GM19395 (cell line): ENCODE measurements around the gene KRTAP2-2.
"Not testable (repeated sequence)": the region's sequence is repeated elsewhere in the genome, so short reads cannot be mapped to it uniquely, and the experiment has no call there.

Experiments
- ATAC-seq: cut with Tn5 transposase; IDR thresholded peaks from one replicate; pipeline ENCODE4 v1.9.1; 2021; ENCODE audit warnings: mild to moderate bottlenecking, moderate library complexity; ENCODE audit not compliant: unreplicated experiment

Gene KRTAP2-2

GRCh38 chr17:41065016-41065689 lies 10.1 kb upstream of the KRTAP2-2 start:
- ATAC-seq, result not testable (repeated sequence)

- no peak for ATAC-seq
These were observed 9.3 kb upstream of the KRTAP2-2 start for GRCh38 chr17:41064301-41064700.

DNA sequence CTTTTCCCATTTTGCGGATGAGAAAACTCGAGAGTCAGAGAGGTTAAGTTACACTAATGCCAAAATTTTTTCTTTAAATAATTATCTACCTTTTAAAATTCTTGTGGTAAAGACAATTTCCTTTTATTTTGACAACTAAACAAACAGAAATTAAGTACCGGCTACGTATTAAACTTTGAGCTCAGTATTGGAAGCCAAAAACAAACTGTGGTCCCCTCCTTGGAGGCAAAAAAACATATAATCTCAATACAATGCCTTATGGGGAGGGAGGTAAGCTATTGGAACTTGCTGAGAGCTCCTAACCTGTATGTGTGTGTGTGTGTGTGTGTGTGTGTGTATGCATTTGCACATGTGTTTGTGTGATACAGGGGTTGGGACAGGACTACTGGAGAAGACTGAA lies 8.4 kb upstream of the KRTAP2-2 start:
- no peak for ATAC-seq

DNA sequence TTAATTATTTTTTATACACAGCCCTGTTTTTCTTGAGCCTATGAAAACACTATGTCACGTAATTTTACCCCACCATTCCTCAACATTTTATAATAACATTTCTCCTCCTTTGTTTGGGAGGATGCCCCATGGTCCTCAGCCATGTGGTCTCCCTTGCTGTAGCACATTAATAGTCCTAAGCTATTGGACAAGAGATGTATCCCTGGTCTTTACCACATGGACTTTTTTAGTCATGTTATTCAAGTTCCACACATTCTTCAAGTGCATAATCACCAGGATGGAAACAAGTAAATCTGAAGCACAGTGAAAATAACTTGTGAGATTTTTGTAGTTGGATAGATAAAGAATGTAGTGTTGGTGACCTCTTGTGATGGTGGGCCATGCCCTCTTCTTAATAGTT lies 6.9 kb upstream of the KRTAP2-2 start:
- no peak for ATAC-seq

DNA sequence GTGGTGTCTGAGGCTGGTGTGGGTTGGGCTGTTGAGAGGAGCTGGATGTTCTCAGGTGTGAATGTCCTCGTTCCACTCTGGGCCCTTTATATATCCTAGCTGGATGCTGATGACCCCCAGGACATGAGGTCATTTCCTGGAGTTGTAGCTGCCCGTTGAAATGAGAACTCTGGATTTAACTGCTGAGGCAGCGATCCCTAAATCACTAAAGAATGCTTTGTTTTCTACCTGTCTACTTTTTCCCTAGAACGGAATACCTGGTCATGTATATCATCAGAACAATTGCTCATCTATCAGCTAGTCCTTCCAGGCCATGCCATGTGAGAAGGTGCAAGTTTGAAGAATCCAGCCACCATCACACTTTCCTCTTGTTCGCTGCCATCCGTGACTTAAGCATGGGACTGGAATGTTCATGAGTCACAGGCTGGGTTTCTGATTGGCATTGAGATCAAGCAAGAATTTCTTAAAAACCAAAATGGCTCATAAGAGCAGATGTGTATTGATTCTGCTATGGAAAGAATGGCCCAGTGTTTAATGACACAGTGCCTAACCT lies 5.1 kb upstream of the KRTAP2-2 start, which contains the start of gene KRTAP2-3:
Gene KRTAP2-3 (minus strand): TSS at position 63 of the 553 bp plus-strand sequence. CDS start 64 bp downstream, outside the sequence.
- ATAC-seq, result no peak

- ATAC-seq, result not testable (repeated sequence)
These were observed 4.4 kb upstream of the KRTAP2-2 start for GRCh38 chr17:41059276-41060051.

GRCh38 chr17:41058741-41059140 lies 3.7 kb upstream of the KRTAP2-2 start:
- no peak for ATAC-seq

GRCh38 chr17:41057547-41057946 lies 2.5 kb upstream of the KRTAP2-2 start:
- ATAC-seq, result no peak

DNA sequence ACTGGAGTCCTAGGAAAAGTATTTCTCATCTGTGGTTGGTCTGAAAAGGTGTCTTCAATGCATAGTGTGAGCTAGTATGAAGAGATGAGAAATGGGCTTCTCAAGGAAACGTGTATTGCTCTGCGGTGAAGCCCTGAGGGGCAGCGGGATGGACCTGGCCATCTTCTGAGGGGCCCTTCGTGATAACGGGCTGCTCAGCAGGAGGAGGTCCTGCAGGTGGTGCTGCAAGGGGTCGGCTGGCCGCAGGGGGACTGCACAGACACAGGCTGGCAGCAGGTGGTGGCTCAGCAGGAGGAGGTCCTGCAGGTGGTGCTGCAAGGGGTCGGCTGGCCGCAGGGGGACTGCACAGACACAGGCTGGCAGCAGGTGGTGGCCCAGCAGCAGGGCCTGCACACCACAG lies 474 bp downstream of the KRTAP2-2 start:
- not testable (repeated sequence) for ATAC-seq

GRCh38 chr17:41054025-41054424 lies 1.0 kb downstream of the KRTAP2-2 start:
- ATAC-seq, result no peak

- ATAC-seq, result no peak
These were observed 2.5 kb downstream of the KRTAP2-2 start for GRCh38 chr17:41052566-41052965.

DNA sequence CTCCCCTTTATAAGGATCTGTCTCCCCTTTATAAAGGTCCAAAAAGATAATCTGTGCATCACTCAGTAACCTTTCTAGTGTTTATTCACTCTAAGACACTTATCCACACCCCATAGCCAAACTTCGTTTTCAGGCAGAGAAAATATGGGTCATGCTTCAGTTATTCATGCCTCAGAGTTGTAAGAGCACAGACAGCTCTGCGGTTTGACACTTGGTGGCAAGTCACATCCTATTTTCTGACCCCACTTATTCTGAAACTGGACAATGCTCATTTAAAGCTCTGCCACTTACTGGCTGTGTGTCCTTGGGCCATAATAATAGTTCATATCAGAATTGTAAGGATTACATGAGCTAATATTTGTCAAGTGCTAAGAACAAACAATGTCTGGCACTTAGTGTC lies 5.9 kb downstream of the KRTAP2-2 start:
- no peak for ATAC-seq

GRCh38 chr17:41048441-41048840 lies 6.6 kb downstream of the KRTAP2-2 start:
- ATAC-seq, result no peak

GRCh38 chr17:41046735-41047465 lies 8.1 kb downstream of the KRTAP2-2 start, which contains the start of gene KRTAP2-1:
KRTAP2-1 (minus strand) TSS chr17:41047316; CDS start chr17:41047267, 49 bp downstream.
- not testable (repeated sequence) for ATAC-seq

DNA sequence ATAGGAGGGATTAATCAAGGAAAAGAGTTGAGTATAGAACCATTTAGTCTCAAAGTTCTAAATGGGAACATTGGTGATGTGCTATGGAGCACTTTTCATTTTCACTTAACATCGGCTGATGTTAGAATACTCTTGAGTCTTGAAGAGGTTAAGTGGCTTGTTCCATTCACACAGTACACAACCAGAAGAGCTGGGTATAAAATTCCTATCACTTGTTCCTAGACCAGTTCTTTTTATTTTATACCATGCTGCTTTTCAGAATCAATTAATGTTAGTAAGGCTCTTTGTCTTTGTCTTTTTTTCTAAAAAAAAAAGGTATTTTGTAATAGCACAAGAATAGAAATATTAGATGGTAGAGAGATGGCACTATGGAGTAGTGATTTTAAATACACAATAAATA lies 12.1 kb downstream of the KRTAP2-2 start:
- no peak for ATAC-seq

DNA sequence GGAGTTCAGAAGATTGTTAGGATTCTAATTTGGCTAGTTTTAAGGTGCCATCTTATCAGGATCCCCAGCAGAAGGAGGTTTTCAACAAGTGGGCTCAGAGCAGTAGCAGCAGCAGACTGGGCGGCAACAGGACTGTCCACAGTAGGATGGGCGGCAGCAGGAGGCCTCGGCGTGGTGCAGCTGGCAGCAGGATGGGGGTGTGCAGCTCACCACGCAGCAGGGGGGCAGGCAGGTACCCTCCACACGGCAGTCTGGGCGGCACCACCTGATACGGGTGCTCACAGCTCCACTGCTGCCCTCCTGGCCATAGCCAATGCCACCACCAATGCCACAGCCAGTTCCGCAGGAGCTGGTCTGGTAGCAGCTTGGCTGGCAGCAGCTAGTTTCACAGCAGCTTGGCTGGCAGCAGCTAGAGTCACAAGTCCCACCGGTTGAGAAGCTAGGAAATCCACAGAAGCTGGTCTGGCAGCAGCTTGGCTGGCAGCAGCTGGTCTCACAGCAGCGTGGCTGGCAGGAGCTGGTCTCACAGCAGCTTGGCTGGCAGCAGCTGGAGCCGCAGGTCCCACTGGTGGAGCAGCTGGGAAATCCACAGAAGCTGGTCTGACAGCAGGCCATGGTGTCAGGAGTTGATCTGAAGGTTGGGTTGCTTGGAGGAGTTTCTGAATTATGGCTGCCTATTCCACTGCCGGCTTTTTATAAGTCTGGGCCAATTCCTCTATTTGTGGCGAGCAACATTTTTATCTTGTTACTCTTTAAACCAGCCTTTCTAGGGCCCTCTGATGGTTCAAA lies 14.1 kb downstream of the KRTAP2-2 start, which contains the start of gene KRTAP1-1:
Gene KRTAP1-1 (minus strand): TSS at position 668 of the 789 bp plus-strand sequence. CDS start 53 bp downstream, at position 615.
- ATAC-seq, result not testable (repeated sequence)

GRCh38 chr17:41037853-41038350 lies 17.1 kb downstream of the KRTAP2-2 start:
- no peak for ATAC-seq

DNA sequence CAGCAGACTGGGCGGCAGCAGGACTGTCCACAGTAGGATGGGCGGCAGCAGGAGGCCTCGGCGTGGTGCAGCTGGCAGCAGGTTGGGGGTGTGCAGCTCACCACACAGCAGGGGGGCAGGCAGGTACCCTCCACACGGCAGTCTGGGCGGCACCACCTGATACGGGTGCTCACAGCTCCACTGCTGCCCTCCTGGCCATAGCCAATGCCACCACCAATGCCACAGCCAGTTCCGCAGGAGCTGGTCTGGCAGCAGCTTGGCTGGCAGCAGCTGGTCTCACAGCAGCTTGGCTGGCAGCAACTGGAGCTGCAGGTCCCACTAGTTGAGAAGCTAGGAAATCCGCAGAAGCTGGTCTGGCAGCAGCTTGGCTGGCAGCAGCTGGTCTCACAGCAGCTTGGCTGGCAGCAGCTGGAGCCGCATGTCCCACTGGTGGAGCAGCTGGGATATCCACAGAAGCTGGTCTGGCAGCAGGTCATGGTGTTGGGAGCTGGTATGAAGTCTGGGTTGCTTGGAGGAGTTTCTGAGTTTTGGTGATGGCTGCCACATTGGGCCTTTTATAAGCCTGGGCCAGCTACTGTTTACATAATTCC lies 20.6 kb downstream of the KRTAP2-2 start, which contains the start of gene KRTAP1-3:
Gene KRTAP1-3 (minus strand): TSS at position 529 of the 590 bp plus-strand sequence. CDS start 53 bp downstream, at position 476.
- not testable (repeated sequence) for ATAC-seq

DNA sequence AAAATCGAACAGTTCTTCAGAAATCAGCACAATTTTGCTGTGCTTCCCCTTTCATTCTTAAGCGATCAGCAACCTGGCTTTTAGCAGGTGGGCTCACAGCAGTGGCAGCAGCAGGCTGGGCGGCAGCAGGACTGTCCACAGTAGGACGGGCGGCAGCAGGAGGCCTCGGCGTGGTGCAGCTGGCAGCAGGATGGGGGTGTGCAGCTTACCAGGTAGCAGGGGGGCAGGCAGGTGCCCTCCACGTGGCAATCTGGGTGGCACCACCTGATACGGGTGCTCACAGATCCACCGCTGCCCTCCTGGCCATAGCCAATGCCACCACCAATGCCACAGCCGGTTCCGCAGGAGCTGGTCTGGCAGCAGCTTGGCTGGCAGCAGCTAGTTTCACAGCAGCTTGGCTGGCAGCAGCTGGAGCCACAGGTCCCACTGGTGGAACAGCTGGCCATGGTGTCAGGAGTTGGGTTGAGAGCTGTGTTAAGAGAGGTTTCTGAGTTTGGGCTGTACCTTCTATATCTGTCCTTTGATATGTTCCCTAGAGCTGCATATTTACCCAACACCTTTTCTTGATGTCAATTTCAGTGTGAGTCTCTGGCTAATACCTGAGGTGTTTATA lies 25.3 kb downstream of the KRTAP2-2 start, which contains the start of gene KRTAP1-4:
Gene KRTAP1-4 (minus strand): TSS at position 563 of the 613 bp plus-strand sequence. CDS start 117 bp downstream, at position 446.
- no peak for ATAC-seq
